B cell (primary cell): Measurements from ENCODE around the gene TMEM94. TPM values are rescaled to one million over a fixed set of nuclear protein-coding genes. Genes with fewer than 3 reads are reported as not detected.
"Not testable (repeated sequence)": the region's sequence is repeated elsewhere in the genome, so short reads cannot be mapped to it uniquely, and the experiment has no call there.

Experiments used
- ATAC-seq: fragments of 200-7000 bp; cut with Tn5 transposase; one replicate; pipeline ENCODE4 v1.10.0; 2021; ENCODE audit warnings: low read depth, mild to moderate bottlenecking, moderate number of reproducible peaks, moderate library complexity
- CTCF ChIA-PET: fragments of 350-600 bp; sonication (Branson Sonifier 250); formaldehyde crosslinking; loops from one replicate; lab custom pipeline; 2021; ENCODE audit warnings: antibody characterized with exemption, inconsistent platforms; lab: Charles Lee
- POLR2A ChIA-PET: fragments of 350-600 bp; sonication (Branson Sonifier 250); formaldehyde crosslinking; loops from one replicate; lab custom pipeline; 2021; ENCODE audit warnings: antibody characterized with exemption; lab: Charles Lee
- DNase-seq: peaks from one replicate; pipeline ENCODE4 v3.0.0; 2013
- H2AFZ ChIP-seq: 2 replicates; pipeline ENCODE4 v1.6.1; 2012; ENCODE audit warnings: mild to moderate bottlenecking, low read depth, low read length; ENCODE audit not compliant: insufficient read depth, poor library complexity, severe bottlenecking
- H3K27ac ChIP-seq, 2 donors: 1 replicate in 1 of 2; 2 replicates in 1 of 2; pipeline ENCODE4 v1.5.1; 2012 to 2013; ENCODE audit warnings: low read length in 2 of 2, mild to moderate bottlenecking in 2 of 2, moderate library complexity in 1 of 2
- H3K27me3 ChIP-seq, 4 experiments: fragments of 200-600 bp in 1 of 4; sonication (generic) in 1 of 4; replicated peaks in 1 of 4; 1 replicate in 2 of 4; 2 replicates in 2 of 4; pipeline versions ENCODE4 v1.6.1 to v1.7.0; 2013 to 2016; ENCODE audit warnings: low read length in 3 of 4, mild to moderate bottlenecking in 2 of 4, mixed read lengths in 1 of 4, moderate library complexity in 1 of 4; ENCODE audit not compliant: insufficient read depth in 4 of 4, control insufficient read depth in 3 of 4; ENCODE audit errors: control extremely low read depth in 1 of 4
- H3K36me3 ChIP-seq, 2 experiments: replicated peaks in 1 of 2; 1 replicate in 1 of 2; 2 replicates in 1 of 2; pipeline versions ENCODE4 v1.6.1 to v1.7.1; 2013; ENCODE audit warnings: low read length in 1 of 2; ENCODE audit not compliant: insufficient read depth in 2 of 2, control insufficient read depth in 1 of 2; ENCODE audit errors: control extremely low read depth in 1 of 2, extremely low read depth in 1 of 2
- H3K4me1 ChIP-seq, 2 donors: fragments of 200-600 bp in 1 of 2; sonication (generic) in 1 of 2; 1 replicate in 1 of 2; 2 replicates in 1 of 2; pipeline versions ENCODE4 v1.5.1 to v1.6.1; 2013 to 2017; ENCODE audit warnings: low read length in 2 of 2; ENCODE audit not compliant: control insufficient read depth in 2 of 2, insufficient read depth in 2 of 2
- H3K4me2 ChIP-seq: replicated peaks from 2 replicates; pipeline ENCODE3; 2012; ENCODE audit warnings: mild to moderate bottlenecking, low read depth, low read length; ENCODE audit not compliant: poor library complexity, severe bottlenecking
- H3K4me3 ChIP-seq, 5 experiments: fragments of 200-600 bp in 1 of 5; sonication (generic) in 1 of 5; 1 replicate in 3 of 5; 2 replicates in 2 of 5; pipeline versions ENCODE4 v1.5.1 to v1.7.0; 2011 to 2016; ENCODE audit warnings: low read length in 4 of 5, mild to moderate bottlenecking in 4 of 5, low read depth in 2 of 5, control low read depth in 1 of 5, moderate library complexity in 1 of 5; ENCODE audit not compliant: insufficient read depth in 1 of 5; ENCODE audit errors: control extremely low read depth in 1 of 5, extremely low read depth in 1 of 5
- H3K79me2 ChIP-seq: fragments of 200-600 bp; sonication (generic); one replicate; pipeline ENCODE4 v1.6.0; 2016; ENCODE audit warnings: low read length; ENCODE audit not compliant: control insufficient read depth, insufficient read depth
- H3K9ac ChIP-seq: fragments of 200-600 bp; sonication (generic); 2 replicates; pipeline ENCODE4 v1.6.1; 2017; ENCODE audit warnings: mild to moderate bottlenecking, low read length, moderate library complexity
- H3K9me3 ChIP-seq, 3 donors: one replicate each; pipeline versions ENCODE4 v1.6.1 to v1.7.1; 2013; ENCODE audit warnings: low read length in 2 of 3; ENCODE audit not compliant: control insufficient read depth in 2 of 3, insufficient read depth in 1 of 3; ENCODE audit errors: control extremely low read depth in 1 of 3
- H4K20me1 ChIP-seq: 2 replicates; pipeline ENCODE4 v1.6.0; 2012; ENCODE audit warnings: mild to moderate bottlenecking, low read length; ENCODE audit not compliant: insufficient read depth, control insufficient read depth, poor library complexity, severe bottlenecking
- H3K27ac Mint-ChIP-seq: one replicate; pipeline ENCODE4 v1.8.0; 2021; ENCODE audit warnings: mixed read lengths
- H3K27me3 Mint-ChIP-seq: one replicate; pipeline ENCODE4 v1.8.0; 2021; ENCODE audit warnings: mixed read lengths
- H3K4me1 Mint-ChIP-seq: one replicate; pipeline ENCODE4 v1.8.0; 2021; ENCODE audit warnings: mixed read lengths
- H3K4me3 Mint-ChIP-seq: one replicate; pipeline ENCODE4 v1.8.0; 2021; ENCODE audit warnings: mixed read lengths
- H3K9me3 Mint-ChIP-seq: one replicate; pipeline ENCODE4 v1.8.0; 2022; ENCODE audit warnings: mixed read lengths; ENCODE audit not compliant: insufficient read depth
- EZH2 ChIP-seq: IDR thresholded peaks from 2 replicates; pipeline ENCODE4 v1.6.1; 2012; ENCODE audit warnings: borderline replicate concordance, low read depth, mild to moderate bottlenecking, moderate library complexity, low read length; ENCODE audit not compliant: insufficient read depth, poor library complexity, severe bottlenecking
- whole genome bisulfite sequencing: methylation state at CpG from one replicate; pipeline ENCODE4 v1.1.5; 2013; ENCODE audit warnings: missing lambda C conversion rate; ENCODE audit not compliant: insufficient coverage; 5-methylcytosine and 5-hydroxymethylcytosine counted together
- intact Hi-C: fragments of 100-400 bp; cut with micrococcal nuclease; formaldehyde crosslinking; loops from one replicate; pipeline ENCODE4 v1.10.0; 2022
- polyA plus RNA-seq: library from polyadenylated mRNA; depleted of rRNA; stranded (reverse); fragments of >200 nt; gene quantifications from 2 replicates; pipeline ENCODE4 v1.2.3, GENCODE V29; 2012
- total RNA-seq, 2 donors: library from RNA; stranded (reverse); fragments of 120-200 nt in 1 of 2; gene quantifications; 1 replicate in 1 of 2; 2 replicates in 1 of 2; pipeline versions ENCODE4 v1.2.3 to v1.2.4, GENCODE V29; 2013 to 2022
- TF ChIP-seq, protein P1 (sequence below): fragments of 200-600 bp; IDR thresholded peaks from one replicate; pipeline ENCODE4 v1.8.0; 2022; ENCODE audit warnings: antibody characterized with exemption, mild to moderate bottlenecking

Gene TMEM94
- total and polyA plus RNA-seq, 2 donors (not counting 1 experiment from before 2014, with no cell fraction given) = 139 to 158 TPM

DNA sequence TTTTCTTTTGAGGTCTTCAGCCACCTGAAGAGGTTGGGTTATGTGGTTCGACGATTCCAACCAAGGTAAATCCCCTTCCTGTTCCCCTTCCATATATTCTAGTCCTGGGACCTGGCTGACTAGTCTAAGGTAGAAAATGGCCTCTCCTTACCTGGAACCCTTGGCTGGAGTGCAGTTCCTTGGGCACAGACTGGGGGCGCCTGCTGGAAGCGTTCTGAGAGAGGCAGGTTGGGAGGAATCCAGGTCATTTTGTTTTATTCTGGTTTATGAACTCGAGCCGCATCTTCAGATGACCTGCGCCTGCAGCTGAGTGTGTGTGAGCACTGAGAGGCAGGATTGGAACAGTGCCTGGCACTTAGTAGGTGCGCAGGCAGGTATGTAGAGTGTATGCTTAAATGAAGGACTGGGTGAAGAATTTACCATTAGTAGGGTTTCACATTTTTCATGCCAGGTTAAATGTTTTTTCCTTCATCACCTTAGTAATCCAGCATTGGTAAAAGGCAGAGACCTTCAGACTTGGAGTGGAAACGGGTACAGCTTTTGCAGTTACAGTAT lies 62.6 kb downstream of the TMEM94 start:
- H3K27me3 Mint-ChIP-seq = no peaks in the 10 kb centered on the region
- Histone ChIP-seq H3K4me3 (no peak overlapping the region), H3K9me3 (no peaks in the 10 kb centered on the region), H3K27me3 (no peaks in the 10 kb centered on the region), H3K27ac (no peak overlapping the region), H3K4me1 (peaks cover 26 to 39% of the 10 kb centered on the region in 2 donors), H3K36me3 (no peaks in the 10 kb centered on the region), H3K4me2 (peak overlapping the region; percentile 100), H3K9ac (no peak overlapping the region), H2AFZ (no peak overlapping the region), H3K79me2 (peaks cover 15% of the 10 kb centered on the region), H4K20me1 (peaks cover 10% of the 10 kb centered on the region)
- no peaks in the 10 kb centered on the region for H3K9me3 Mint-ChIP-seq
- CTCF ChIA-PET = interaction anchor here (0.8 to 1.2 kb wide), 3 partner anchors 8 to 64 kb away, joined by 3 to 5 read pairs (median 3); no protein-coding TSS in a partner anchor
- peak overlapping the region; percentile 20 for H3K27ac Mint-ChIP-seq
- TF ChIP-seq EZH2 = no peak
- TF ChIP-seq, protein P1, sequence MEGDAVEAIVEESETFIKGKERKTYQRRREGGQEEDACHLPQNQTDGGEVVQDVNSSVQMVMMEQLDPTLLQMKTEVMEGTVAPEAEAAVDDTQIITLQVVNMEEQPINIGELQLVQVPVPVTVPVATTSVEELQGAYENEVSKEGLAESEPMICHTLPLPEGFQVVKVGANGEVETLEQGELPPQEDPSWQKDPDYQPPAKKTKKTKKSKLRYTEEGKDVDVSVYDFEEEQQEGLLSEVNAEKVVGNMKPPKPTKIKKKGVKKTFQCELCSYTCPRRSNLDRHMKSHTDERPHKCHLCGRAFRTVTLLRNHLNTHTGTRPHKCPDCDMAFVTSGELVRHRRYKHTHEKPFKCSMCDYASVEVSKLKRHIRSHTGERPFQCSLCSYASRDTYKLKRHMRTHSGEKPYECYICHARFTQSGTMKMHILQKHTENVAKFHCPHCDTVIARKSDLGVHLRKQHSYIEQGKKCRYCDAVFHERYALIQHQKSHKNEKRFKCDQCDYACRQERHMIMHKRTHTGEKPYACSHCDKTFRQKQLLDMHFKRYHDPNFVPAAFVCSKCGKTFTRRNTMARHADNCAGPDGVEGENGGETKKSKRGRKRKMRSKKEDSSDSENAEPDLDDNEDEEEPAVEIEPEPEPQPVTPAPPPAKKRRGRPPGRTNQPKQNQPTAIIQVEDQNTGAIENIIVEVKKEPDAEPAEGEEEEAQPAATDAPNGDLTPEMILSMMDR = no peak
- no peak overlapping the region for H3K4me3 Mint-ChIP-seq
- ATAC-seq (no peak), DNase-seq (no peak)
- intact Hi-C loops = loop anchor here (5.0 to 10.0 kb wide), 4 partner anchors 112 to 1218 kb away; partner anchors contain the start of genes GALK1, GRB2, MFSD11 and SRSF2
- POLR2A ChIA-PET = interaction anchor here (1.4 kb wide), 1 partner anchor 69 kb away, joined by 4 read pairs; no protein-coding TSS in a partner anchor
- 100% methylated on average over 7 of the region's 9 CpGs for WGBS
- peaks cover 19% of the 10 kb centered on the region for H3K4me1 Mint-ChIP-seq

DNA sequence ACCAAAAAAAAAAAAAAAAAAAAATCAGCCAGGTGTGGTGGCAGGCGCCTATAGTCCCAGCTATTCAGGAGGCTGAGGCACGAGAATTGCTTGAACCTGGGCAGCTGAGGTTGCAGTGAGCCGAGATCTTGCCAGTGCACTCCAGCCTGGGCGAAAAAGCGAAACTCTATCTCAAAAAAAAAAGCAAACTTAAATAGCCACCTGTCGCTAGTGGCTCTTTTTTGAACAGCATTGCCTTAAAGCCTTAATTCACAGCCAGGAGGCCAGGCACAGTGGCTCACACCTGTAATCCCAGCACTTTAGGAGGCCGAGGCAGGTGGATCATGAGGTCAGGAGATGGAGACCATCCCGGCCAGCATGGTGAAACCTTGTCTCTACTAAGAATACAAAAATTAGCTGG lies 64.0 kb downstream of the TMEM94 start:
- ATAC-seq, H3K27me3 Mint-ChIP-seq, H3K9me3 Mint-ChIP-seq, H3K27me3 ChIP-seq, H3K9me3 ChIP-seq, H3K4me2 ChIP-seq, H3K27ac ChIP-seq, DNase-seq, H3K27ac Mint-ChIP-seq, H3K36me3 ChIP-seq, H3K4me3 Mint-ChIP-seq, H3K9ac ChIP-seq, H3K4me3 ChIP-seq, H2AFZ ChIP-seq, intact Hi-C loops: not testable (repeated sequence)
- Histone ChIP-seq H3K79me2 (peaks cover 15% of the 10 kb centered on the region), H4K20me1 (peaks cover 10% of the 10 kb centered on the region), H3K4me1 (peaks cover 25 to 40% of the 10 kb centered on the region in 2 donors)
- CTCF ChIA-PET = interaction anchor here (0.5 kb wide), 1 partner anchor 12 kb away, joined by 4 read pairs; no protein-coding TSS in a partner anchor
- H3K4me1 Mint-ChIP-seq = peaks cover 21% of the 10 kb centered on the region
- 94% methylated on average over 3 of the region's 8 CpGs for WGBS
- POLR2A ChIA-PET = interaction anchor here (0.6 kb wide), 1 partner anchor 44 kb away, joined by 4 read pairs; no protein-coding TSS in a partner anchor
